Tibial artery (tissue), 4 donors: ENCODE data around the gene IGFBP4.

Experiments used
- DNase-seq, 2 donors: peaks; one replicate each; pipeline ENCODE4 v3.0.0-alpha.2; 2019
- H3K27ac ChIP-seq, 2 donors: fragments of 200-600 bp; sonication (generic) in 1 of 2; 1 replicate in 1 of 2; 2 replicates in 1 of 2; pipeline ENCODE4 v1.5.1; 2018 to 2019; ENCODE audit warnings: mild to moderate bottlenecking in 1 of 2
- H3K27me3 ChIP-seq, 2 donors: fragments of 200-600 bp; sonication (generic) in 1 of 2; one replicate each; pipeline versions ENCODE4 v1.5.1 to v1.6.0; 2016 to 2019
- H3K36me3 ChIP-seq, 3 donors: fragments of 200-600 bp; sonication (generic) in 2 of 3; one replicate each; pipeline ENCODE4 v1.5.1; 2016 to 2019; ENCODE audit warnings: mild to moderate bottlenecking in 2 of 3
- H3K4me1 ChIP-seq, 4 donors: fragments of 200-600 bp; sonication (generic) in 2 of 4; 1 replicate in 3 of 4; 2 replicates in 1 of 4; pipeline ENCODE4 v1.5.1; 2016 to 2019
- H3K4me3 ChIP-seq, 2 donors: fragments of 200-600 bp; sonication (generic) in 1 of 2; 1 replicate in 1 of 2; 2 replicates in 1 of 2; pipeline ENCODE4 v1.5.1; 2018 to 2019; ENCODE audit warnings: mild to moderate bottlenecking in 2 of 2
- H3K9me3 ChIP-seq, 3 donors: fragments of 200-600 bp; sonication (generic) in 1 of 3; one replicate each; pipeline ENCODE4 v1.5.1; 2016 to 2019
- intact Hi-C: fragments of 100-400 bp; cut with DNase I; formaldehyde crosslinking; loops from one replicate; pipeline ENCODE4 v1.15.0; 2023; ENCODE audit warnings: low total_unique reads
- TF ChIP-seq, protein P1 (sequence below), 2 experiments: fragments of 200-600 bp in 1 of 2; fragments of 450-650 bp in 1 of 2; IDR thresholded peaks; one replicate each; pipeline ENCODE4 v1.5.1; 2017 to 2019; ENCODE audit warnings: antibody characterized with exemption in 2 of 2, mild to moderate bottlenecking in 1 of 2, moderate library complexity in 1 of 2

The IGFBP4 gene

DNA sequence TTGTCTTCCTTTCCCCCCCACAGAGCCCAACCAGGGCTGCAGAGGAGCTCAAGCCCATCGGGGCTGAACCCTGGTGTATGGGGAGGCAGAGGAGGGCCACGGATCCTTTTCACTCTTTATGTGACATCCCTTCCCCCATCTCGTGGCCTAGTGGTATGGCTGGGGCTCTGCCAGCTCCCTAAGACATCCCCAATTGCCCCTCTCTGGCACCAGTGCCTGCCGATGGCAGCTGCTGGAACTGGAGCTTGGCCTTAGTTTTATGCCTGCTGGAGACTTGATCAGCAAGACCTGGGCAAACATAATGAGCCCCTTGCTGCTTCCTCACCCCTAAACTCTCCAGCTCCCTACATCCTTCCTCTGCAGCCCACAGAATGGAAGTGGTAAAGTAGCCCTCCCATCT lies 17.5 kb upstream of the IGFBP4 start:
- Histone ChIP-seq H3K4me3 (no peak overlapping the region), H3K4me1 (no peaks in the 10 kb centered on the region), H3K27me3 (no peaks in the 10 kb centered on the region), H3K9me3 (no peaks in the 10 kb centered on the region), H3K36me3 (no peaks in the 10 kb centered on the region), H3K27ac (no peak overlapping the region)
- intact Hi-C loops, result no loop called here
- peak in 1 of 2 donors; percentile 47 for DNase-seq
- TF ChIP-seq, protein P1, sequence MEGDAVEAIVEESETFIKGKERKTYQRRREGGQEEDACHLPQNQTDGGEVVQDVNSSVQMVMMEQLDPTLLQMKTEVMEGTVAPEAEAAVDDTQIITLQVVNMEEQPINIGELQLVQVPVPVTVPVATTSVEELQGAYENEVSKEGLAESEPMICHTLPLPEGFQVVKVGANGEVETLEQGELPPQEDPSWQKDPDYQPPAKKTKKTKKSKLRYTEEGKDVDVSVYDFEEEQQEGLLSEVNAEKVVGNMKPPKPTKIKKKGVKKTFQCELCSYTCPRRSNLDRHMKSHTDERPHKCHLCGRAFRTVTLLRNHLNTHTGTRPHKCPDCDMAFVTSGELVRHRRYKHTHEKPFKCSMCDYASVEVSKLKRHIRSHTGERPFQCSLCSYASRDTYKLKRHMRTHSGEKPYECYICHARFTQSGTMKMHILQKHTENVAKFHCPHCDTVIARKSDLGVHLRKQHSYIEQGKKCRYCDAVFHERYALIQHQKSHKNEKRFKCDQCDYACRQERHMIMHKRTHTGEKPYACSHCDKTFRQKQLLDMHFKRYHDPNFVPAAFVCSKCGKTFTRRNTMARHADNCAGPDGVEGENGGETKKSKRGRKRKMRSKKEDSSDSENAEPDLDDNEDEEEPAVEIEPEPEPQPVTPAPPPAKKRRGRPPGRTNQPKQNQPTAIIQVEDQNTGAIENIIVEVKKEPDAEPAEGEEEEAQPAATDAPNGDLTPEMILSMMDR (IDR thresholded peaks at IDR 0.05), result no peak

DNA sequence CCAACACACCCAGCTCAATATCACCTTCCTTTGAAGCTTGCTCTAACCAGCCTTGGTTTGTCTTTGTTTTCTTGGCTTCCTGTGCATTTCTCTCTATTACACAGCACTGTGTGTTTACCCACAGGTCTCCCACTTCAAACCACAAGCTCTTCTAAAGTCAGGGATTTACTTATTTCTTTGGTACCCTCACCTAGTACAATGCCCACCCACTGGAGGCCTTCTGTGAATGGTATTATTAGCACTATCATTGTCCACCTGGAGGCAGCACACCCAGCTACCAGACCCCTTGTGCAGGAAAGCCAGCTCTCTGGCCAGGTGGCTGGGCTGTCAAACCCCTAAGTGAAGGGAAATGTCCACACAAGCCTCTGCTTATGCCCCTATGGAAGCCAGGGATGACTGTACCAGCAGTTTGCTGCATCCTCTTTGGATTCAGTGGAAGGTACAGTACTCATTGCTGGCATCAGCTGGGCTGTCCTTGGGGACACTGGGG lies 16.2 kb upstream of the IGFBP4 start:
- no peaks in the 10 kb centered on the region for H3K4me1 ChIP-seq
- TF ChIP-seq, protein P1 (IDR thresholded peaks at IDR 0.05), result no peak
- no peak overlapping the region for H3K4me3 ChIP-seq
- H3K27ac ChIP-seq, result no peak overlapping the region
- H3K36me3 ChIP-seq, result no peaks in the 10 kb centered on the region
- H3K9me3 ChIP-seq, result no peaks in the 10 kb centered on the region
- peak in 1 of 2 donors; percentile 31 for DNase-seq
- no peaks in the 10 kb centered on the region for H3K27me3 ChIP-seq
- intact Hi-C loops, result no loop called here

DNA sequence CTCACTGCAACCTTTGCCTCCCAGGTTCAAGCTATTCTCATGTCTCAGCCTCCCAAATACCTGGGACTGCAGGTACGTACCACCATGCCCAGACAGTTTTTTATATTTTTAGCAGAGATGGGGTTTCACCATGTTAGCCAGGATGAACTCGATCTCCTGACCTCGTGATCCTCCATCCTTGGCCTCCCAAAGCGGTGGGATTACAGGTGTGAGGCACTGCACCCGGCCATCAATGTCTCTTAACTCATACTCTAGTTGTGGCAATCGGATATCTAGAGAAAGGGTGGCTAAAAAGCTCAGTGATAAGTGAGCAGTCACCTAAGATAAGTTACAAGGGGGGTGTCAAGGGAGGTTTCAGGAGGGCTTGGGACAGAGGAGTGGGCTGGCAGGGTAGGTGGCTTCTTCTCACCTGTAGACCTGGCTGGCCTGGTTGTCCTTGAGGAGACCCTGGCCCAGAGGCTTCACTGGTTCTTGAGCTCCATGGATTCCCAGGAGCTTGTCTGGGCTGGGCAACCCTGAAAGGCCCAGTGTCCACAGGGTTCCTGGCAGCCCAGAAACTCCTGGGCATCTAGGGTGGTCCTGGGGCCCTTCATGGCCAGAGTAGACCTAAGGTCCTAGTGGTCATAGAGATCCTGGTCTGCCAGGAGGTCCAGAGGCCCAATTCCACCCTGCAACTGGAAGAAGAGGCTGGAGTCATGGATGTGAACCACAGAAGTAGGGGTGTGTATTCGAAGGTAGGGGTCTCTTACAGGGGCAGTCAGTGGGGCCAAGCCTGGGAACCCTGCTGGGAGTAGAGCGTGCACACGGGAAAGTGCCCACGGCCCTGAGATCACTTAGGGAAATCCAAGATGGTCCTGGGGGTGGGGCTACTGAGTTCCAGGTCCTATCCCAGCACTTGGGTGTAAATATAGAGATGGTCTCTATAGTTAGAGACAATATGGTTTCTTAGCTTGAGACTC lies 12.7 kb upstream of the IGFBP4 start:
- Histone ChIP-seq H3K36me3 (no peaks in the 10 kb centered on the region), H3K27ac (no peak overlapping the region), H3K27me3 (no peaks in the 10 kb centered on the region), H3K4me3 (no peak overlapping the region), H3K9me3 (no peaks in the 10 kb centered on the region), H3K4me1 (peaks cover 0 to 12% (median 8%) of the 10 kb centered on the region in 4 donors)
- TF ChIP-seq, protein P1 (IDR thresholded peaks at IDR 0.05), result no peak
- DNase-seq, result peak in 1 of 2 donors; percentile 40
- intact Hi-C loops, result no loop called here

DNA sequence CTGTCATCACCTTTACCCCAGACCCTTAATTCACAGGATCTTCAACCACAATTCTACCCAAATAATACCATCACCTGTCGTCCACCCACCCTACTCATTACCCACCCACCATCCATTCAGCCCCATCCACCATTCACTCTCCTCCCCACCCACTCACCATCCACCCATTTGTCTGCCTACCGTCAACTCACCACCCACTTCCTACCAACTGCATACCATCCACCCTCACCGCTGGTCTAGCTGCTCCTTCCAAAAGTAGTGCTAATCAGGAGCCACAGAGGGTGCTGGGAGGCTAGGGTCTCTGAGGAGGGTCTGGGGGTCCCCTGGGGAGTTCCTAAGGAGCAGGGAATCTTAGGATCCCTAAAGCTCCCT lies 12.0 kb upstream of the IGFBP4 start:
- H3K36me3 ChIP-seq, result no peaks in the 10 kb centered on the region
- intact Hi-C loops, result no loop called here

DNA sequence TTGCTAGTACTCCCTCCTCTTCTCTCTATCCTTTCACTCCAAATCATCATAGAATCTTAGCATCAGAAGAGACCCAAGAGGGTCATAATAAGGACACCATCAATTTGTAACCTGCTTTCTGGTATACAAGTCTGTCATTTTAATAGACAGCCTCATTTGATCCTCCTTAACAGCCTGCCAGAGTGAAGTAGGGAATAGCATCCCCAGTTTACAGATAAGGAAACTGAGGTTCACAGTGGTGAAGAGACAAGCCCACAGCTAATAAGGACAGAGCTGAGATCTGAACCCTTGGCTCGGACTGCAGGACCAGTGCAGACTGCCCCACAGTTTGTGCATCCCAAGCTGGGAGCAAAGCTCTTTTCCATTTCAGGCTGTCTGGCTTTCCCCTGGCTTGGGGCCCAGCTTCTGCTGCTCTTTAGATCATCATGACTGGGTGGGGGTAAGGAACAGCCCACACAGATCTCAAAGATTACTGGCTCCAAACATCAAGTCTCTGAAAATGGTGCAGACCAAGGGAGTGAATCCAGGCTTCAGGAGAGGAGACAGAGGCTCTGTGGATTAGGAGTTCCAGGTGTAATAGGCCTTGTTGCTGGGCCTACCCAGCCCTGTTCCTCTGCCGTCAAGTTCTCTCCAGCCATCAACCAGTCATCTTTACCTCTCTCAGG lies 10.3 kb upstream of the IGFBP4 start:
- Histone ChIP-seq H3K4me1 (peaks cover 0 to 19% (median 11%) of the 10 kb centered on the region in 4 donors), H3K4me3 (no peak overlapping the region), H3K9me3 (no peaks in the 10 kb centered on the region), H3K27me3 (no peaks in the 10 kb centered on the region), H3K27ac (peak overlapping the region; percentile 26 to 62), H3K36me3 (no peaks in the 10 kb centered on the region)
- DNase-seq, result peak; percentile 44 to 81
- intact Hi-C loops, result no loop called here
- TF ChIP-seq, protein P1 (IDR thresholded peaks at IDR 0.05), result no peak

More for the DNA sequence above, 12.0 kb upstream of the IGFBP4 start:
- Histone ChIP-seq H3K4me1 (peaks cover 0 to 12% (median 8%) of the 10 kb centered on the region in 4 donors), H3K27ac (no peak overlapping the region), H3K9me3 (no peaks in the 10 kb centered on the region), H3K27me3 (no peaks in the 10 kb centered on the region), H3K4me3 (no peak overlapping the region)
- TF ChIP-seq, protein P1 (IDR thresholded peaks at IDR 0.05), result no peak
- DNase-seq, result peak in 1 of 2 donors; percentile 19
